ENCODE data around the gene MFSD12.
"Not testable (repeated sequence)": the region's sequence is repeated elsewhere in the genome, so short reads cannot be mapped to it uniquely, and the experiment has no call there.

Gene MFSD12

GRCh38 chr19:3535981-3536380, 21.4 kb downstream of the MFSD12 start:
- no peak for DNase-seq

- no peak for DNase-seq
Observed at GRCh38 chr19:3535563-3535965, 21.8 kb downstream of the MFSD12 start.

- DNase-seq = no peak
Observed at GRCh38 chr19:3535235-3535535, 22.2 kb downstream of the MFSD12 start.

GRCh38 chr19:3534375-3535234, 22.8 kb downstream of the MFSD12 start:
- no peak for DNase-seq

DNA sequence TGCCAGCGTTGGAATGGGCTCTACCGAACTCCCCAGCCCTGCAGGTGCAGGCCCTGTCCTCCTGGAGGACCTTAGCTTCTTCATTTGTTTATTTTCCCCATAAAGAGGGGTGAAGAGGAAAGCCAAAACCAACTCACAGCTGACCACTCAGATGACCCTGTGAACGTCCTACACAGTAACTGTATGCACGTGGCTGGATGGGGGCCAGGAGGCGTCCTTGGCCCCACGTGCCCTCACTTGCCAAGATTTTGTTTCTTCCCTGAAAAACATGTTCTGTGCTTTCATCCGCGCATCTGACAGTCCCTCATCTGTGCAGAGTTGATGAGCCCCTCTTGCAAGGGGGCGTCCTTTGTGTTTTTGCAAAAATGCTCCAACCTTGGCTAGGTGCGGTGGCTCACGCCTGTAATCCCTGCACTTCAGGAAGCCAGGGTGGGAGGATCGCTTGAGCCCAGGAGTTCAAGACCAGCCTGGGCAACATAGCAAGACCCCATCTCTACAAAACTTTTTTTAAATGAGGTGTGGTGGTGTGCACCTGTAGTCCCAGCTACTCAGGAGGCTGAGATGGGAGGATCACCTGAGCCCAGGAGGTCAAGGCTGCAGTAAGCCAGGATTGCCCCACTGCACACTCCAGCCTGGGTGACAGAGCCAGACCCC, 23.7 kb downstream of the MFSD12 start:
- no peak for DNase-seq

- DNase-seq = no peak
Observed at GRCh38 chr19:3533033-3533432, 24.4 kb downstream of the MFSD12 start.

DNA sequence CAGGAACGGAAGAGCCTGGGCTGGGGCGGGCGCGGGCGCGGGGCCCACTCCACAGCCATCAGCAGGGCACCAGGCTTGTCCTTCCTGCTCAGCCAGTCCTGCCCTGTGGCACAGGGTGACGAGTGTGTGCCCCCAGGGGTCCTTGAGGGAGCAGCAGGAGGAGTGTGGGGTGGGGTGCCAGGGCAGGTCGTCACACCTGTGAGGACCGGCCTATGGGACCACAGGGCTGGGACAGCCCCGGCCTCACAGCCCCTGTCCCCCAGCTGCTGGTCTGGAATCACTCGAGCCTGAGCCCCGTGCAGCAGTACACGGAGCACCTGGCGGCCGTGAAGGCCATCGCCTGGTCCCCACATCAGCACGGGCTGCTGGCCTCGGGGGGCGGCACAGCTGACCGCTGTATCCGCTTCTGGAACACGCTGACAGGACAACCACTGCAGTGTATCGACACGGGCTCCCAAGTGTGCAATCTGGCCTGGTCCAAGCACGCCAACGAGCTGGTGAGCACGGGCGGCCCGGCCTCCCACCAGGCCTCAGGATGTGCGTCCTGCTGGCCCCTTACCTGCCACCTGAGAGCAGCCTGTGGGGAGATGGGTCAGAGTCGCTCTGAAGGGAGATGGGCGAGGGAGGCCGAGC, 25.1 kb downstream of the MFSD12 start:
- no peak for DNase-seq

GRCh38 chr19:3531716-3532115, 25.7 kb downstream of the MFSD12 start:
- DNase-seq = no peak

DNA sequence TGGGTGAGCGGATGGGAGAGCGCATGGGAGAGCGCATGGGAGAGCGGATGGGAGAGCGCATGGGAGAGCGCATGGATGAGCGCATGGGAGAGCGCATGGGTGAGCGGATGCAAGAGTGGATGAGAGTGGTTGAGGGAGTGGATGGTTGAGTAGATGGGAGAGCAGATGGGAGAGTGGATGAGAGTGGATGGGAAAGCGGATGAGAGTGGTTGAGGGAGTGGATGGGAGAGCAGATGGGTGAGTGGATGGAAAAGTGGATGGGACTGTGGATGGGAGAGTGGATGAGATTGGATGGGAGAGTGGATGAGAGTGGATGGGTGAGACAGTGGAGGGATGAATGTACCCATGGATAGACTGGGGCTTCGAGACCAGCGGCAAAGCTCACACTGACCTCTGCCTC, 27.0 kb downstream of the MFSD12 start:
- no peak for DNase-seq

DNA sequence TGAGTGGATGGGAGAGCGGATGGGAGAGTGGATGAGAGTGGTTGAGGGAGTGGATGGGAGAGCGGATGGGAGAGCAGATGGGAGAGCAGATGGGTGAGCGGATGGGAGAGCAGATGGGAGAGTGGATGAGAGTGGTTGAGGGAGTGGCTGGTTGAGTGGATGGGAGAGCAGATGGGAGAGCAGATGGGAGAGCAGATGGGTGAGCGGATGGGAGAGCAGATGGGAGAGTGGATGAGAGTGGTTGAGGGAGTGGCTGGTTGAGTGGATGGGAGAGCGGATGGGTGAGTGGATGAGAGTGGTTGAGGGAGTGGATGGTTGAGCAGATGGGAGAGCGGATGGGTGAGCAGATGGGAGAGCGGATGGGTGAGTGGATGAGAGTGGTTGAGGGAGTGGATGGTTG, 28.1 kb downstream of the MFSD12 start:
- DNase-seq = not testable (repeated sequence)

DNA sequence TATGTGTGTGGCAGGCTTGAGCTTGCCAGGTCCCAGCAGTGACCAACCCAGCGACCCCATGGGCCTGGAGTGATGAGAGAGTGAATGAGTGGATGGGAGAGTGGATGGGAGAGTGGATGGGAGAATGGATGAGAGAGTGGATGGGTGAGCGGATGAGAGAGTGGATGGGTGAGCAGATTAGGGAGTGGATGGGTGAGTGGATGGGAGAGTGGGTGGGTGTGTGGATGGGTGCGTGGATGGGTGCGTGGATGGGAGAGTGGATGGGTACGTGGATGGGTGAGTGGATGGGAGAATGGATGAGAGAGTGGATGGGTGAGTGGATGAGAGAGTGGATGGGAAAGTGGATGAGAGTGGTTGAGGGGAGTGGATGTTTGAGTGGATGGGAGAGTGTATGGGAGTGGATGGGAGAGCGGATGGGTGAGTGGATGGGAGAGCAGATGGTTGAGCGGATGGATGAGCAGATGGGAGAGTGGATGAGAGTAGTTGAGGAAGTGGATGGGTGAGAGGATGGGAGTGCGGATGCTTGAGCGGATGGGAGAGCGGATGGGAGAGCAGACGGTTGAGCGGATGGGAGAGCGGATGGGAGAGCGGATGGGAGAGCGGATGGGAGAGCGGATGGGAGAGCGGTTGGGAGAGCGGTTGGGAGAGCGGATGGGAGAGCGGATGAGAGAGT, 28.7 kb downstream of the MFSD12 start:
- DNase-seq = no peak

GRCh38 chr19:3528080-3528479, 29.3 kb downstream of the MFSD12 start:
- no peak for DNase-seq

GRCh38 chr19:3527238-3527910, 30.0 kb downstream of the MFSD12 start:
- DNase-seq = no peak

- DNase-seq = no peak
Observed at GRCh38 chr19:3526507-3527237, 30.7 kb downstream of the MFSD12 start.

DNA sequence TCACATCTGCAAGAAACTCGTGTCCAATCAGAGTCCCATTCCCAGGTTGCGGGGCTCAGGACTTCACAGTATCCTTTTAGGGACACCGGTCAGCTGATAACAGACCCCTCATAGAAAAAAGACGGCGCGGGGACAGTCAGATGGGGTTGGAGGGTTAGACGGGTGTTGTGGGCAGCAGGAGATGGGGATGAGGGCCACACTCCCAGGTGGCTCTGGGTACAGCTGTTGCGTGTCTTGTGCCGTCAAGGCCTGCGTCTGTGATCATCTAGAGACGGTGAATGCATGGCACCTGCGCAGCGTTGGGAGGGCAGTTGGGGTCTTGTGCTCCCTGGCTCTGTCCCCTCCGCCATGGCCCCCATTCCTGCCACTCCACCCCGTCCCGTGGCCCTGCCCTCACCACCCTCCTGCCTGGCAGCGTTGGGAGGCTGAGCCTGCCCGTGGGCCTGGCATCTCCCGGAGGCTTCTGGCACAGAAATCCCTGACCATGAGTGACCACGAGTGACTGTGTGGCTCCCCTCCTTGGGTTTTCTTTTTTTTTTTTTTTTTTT, 32.4 kb downstream of the MFSD12 start:
- DNase-seq = no peak

DNA sequence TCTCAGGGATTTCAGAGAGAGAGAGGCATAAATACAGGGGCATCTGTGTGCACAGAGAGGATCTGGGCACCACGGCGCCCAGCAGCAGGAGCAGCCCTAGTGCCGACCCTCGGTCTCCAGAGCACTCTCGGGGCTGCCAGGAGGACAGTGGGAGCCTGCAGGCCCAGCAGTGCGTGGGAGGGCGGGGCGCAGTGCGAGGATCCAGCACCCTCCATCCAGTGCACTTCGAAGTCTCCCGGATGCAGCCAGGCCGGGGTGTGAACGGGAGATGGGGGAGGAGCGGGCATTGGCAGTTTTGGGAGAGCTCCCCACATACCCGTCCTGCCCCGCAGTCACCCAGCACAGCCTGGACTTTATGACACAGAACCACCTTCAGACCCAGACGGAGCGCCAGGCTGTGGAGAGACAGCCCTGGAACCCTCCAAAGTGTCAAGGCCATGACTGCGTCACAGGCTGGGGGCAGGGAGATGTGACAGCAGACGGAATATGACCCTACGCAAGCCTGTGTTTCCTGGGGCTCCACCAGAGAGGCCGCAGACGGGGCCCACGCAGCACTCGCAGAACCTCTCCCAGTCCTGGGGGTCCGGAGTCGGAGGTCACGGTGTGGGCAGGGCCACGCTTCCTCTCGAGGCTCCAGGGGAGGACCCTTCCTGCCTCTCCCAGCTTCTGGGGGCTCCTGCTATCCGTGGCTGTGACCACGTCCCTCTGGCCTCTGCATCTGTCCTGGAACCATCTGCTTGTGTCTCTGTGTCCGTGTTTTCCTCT, 33.1 kb downstream of the MFSD12 start:
- no peak for DNase-seq

GRCh38 chr19:3523361-3524077, 33.9 kb downstream of the MFSD12 start:
- no peak for DNase-seq

- no peak for DNase-seq
Observed at GRCh38 chr19:3522421-3523360, 34.7 kb downstream of the MFSD12 start.

DNA sequence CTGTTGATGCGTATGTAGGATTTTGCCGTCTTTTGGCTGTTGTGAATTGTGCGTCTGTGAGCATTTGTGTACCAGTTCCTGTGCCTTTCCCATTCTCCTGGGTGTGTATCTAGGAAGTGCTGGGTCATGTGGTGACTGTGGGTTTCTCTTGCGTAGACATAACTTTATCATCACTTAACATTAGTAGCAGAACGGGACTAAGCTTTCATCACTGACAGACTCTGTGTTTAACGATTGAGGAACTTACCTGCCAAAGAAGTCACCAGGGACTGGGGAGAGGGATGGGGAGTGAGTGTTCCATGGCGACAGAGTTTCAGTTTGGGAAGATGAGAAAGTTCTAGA, 36.3 kb downstream of the MFSD12 start:
- DNase-seq = no peak

All from NCI-H524 treated with DMSO at 0.1 percent for 48 hours (cell line).